Thyroid gland (tissue), 4 donors: ENCODE results near the gene NECAB3. TPM values are rescaled to one million over a fixed set of nuclear protein-coding genes. Genes with fewer than 3 reads are reported as not detected.
"Not testable (repeated sequence)": the region's sequence is repeated elsewhere in the genome, so short reads cannot be mapped to it uniquely, and the experiment has no call there.

Experiments used
- DNase-seq, 2 donors: peaks; one replicate each; pipeline ENCODE4 v3.0.0-alpha.2; 2019
- H3K27ac ChIP-seq, 3 donors: fragments of 200-600 bp; sonication (generic); 1 replicate in 2 of 3; 2 replicates in 1 of 3; pipeline ENCODE4 v1.5.1; 2016 to 2019; ENCODE audit warnings: mild to moderate bottlenecking in 1 of 3, moderate library complexity in 1 of 3
- H3K27me3 ChIP-seq: fragments of 200-600 bp; sonication (generic); one replicate; pipeline ENCODE4 v1.5.1; 2019
- H3K36me3 ChIP-seq, 2 donors: fragments of 200-600 bp; sonication (generic); one replicate each; pipeline ENCODE4 v1.5.1; 2016 to 2019
- H3K4me1 ChIP-seq, 2 donors: fragments of 200-600 bp; sonication (generic); one replicate each; pipeline ENCODE4 v1.5.1; 2017 to 2019
- H3K4me3 ChIP-seq, 3 donors: fragments of 200-600 bp; sonication (generic); replicated peaks in 1 of 3; 1 replicate in 2 of 3; 2 replicates in 1 of 3; pipeline ENCODE4 v1.5.1; 2016; ENCODE audit warnings: mild to moderate bottlenecking in 1 of 3
- H3K9me3 ChIP-seq: fragments of 200-600 bp; sonication (generic); one replicate; pipeline ENCODE4 v1.5.1; 2017
- POLR2A ChIP-seq, 2 donors: fragments of 450-650 bp; IDR thresholded peaks; one replicate each; pipeline ENCODE4 v1.6.1; 2017; ENCODE audit warnings: antibody characterized with exemption in 2 of 2, mild to moderate bottlenecking in 2 of 2, moderate library complexity in 1 of 2
- WGBS, 2 donors: methylation state at CpG; one replicate each; pipeline ENCODE4 v1.1.5; 2017; 5-methylcytosine and 5-hydroxymethylcytosine counted together
- intact Hi-C: fragments of 100-400 bp; cut with DNase I; formaldehyde crosslinking; loops from one replicate; pipeline ENCODE4 v1.15.1; 2023
- total RNA-seq, 4 donors: library from RNA; depleted of rRNA; stranded (reverse); fragments of >200 nt; gene quantifications; one replicate each; pipeline ENCODE4 v1.2.3, GENCODE V29; 2016
- TF ChIP-seq, protein P1 (sequence below), 6 experiments: fragments of 200-600 bp in 3 of 6; fragments of 450-650 bp in 3 of 6; sonication (generic) in 3 of 6; IDR thresholded peaks; one replicate each; pipeline ENCODE4 v1.5.1; 2016 to 2019; ENCODE audit warnings: antibody characterized with exemption in 6 of 6, mild to moderate bottlenecking in 2 of 6, inconsistent platforms in 1 of 6, moderate library complexity in 1 of 6

The NECAB3 gene
- total RNA-seq, 4 donors from 2014 or later = 65.2 to 99.8 (median 73.4) TPM

DNA sequence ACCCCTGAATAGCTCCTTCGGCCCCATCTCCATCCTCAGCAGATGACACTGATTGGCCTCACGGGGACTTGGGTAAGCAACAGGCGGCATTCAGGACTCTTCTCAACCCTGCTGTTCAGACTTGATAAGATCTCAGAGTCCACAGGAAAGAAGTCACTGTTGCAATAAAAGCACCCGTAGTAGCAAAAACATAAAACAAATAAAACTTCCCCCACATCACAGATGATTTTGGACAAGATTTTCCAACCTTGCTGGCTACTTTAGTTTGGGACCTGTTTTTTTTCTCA, 29.2 kb downstream of the NECAB3 start:
- no peaks in the 10 kb centered on the region for H3K27me3 ChIP-seq
- no peak for TF ChIP-seq POLR2A (IDR thresholded peaks at IDR 0.05)
- TF ChIP-seq, protein P1, sequence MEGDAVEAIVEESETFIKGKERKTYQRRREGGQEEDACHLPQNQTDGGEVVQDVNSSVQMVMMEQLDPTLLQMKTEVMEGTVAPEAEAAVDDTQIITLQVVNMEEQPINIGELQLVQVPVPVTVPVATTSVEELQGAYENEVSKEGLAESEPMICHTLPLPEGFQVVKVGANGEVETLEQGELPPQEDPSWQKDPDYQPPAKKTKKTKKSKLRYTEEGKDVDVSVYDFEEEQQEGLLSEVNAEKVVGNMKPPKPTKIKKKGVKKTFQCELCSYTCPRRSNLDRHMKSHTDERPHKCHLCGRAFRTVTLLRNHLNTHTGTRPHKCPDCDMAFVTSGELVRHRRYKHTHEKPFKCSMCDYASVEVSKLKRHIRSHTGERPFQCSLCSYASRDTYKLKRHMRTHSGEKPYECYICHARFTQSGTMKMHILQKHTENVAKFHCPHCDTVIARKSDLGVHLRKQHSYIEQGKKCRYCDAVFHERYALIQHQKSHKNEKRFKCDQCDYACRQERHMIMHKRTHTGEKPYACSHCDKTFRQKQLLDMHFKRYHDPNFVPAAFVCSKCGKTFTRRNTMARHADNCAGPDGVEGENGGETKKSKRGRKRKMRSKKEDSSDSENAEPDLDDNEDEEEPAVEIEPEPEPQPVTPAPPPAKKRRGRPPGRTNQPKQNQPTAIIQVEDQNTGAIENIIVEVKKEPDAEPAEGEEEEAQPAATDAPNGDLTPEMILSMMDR (IDR thresholded peaks at IDR 0.05) = no peak
- intact Hi-C loops = no loop called here
- no peak overlapping the region for H3K27ac ChIP-seq
- peaks cover 27 to 30% of the 10 kb centered on the region in 2 donors for H3K36me3 ChIP-seq
- 77 to 78% methylated on average over 4 of the region's 4 CpGs for WGBS, 2 donors
- no peak overlapping the region for H3K4me3 ChIP-seq
- H3K9me3 ChIP-seq = no peaks in the 10 kb centered on the region
- DNase-seq = no peak
- peaks cover 11 to 28% of the 10 kb centered on the region in 2 donors for H3K4me1 ChIP-seq

DNA sequence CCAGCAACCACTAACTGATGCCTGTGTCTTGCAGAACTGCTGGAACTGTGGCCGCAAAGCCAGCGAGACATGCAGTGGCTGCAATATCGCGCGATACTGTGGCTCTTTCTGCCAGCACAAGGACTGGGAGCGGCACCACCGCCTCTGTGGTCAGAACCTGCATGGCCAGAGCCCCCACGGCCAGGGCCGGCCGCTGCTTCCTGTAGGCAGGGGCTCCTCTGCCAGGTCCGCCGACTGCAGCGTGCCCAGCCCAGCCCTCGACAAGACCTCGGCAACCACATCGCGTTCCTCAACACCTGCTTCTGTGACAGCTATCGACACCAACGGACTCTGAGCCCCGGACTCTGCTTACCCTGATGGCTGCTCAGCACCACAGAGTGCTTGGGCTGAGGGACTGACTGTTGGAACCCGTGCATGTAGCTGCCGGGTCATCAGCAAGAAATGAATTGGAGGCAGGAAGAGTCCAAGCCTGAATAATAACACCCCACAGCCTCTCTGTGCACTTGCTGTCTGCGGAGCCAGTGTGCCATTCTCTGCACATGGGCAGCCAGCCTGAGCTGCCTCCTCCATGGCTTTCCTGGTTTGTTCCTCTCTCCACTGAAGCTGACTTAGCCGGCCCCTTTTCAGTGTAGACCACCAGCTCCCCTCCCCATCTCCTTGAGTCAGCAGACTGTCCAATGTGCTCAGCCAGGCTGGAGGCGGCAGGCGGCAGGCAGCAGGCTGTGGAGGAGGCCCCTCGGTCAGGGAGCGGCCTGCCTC, 29.7 kb downstream of the NECAB3 start:
- H3K27ac ChIP-seq = no peak overlapping the region
- H3K4me3 ChIP-seq = no peak overlapping the region
- intact Hi-C loops = no loop called here
- 92 to 94% methylated on average over 8 to 28 of the region's 28 CpGs for WGBS, 2 donors
- H3K4me1 ChIP-seq = peaks cover 11 to 23% of the 10 kb centered on the region in 2 donors
- H3K9me3 ChIP-seq = no peaks in the 10 kb centered on the region
- H3K27me3 ChIP-seq = no peaks in the 10 kb centered on the region
- peaks cover 27 to 35% of the 10 kb centered on the region in 2 donors for H3K36me3 ChIP-seq
- no peak for TF ChIP-seq POLR2A (IDR thresholded peaks at IDR 0.05)
- TF ChIP-seq, protein P1 (IDR thresholded peaks at IDR 0.05) = no peak
- DNase-seq = no peak

DNA sequence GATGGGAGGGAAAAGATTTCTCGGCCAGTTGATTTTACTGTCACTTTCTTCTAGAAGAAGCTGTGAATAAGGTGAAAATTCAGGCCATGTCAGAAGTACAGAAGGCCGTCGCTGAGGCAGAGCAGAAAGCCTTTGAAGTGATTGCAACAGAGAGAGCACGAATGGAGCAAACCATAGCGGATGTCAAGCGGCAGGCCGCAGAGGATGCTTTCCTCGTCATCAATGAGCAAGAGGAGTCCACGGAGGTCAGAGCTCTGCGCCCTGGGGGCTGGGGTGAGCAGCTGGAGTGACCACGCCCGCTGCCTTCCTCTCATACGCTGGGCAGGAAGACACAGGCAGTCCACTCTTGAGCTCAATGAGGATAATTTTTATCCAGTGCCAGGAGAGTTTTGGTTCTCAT, 33.9 kb downstream of the NECAB3 start:
- Histone ChIP-seq H3K4me1 (no peaks in the 10 kb centered on the region), H3K27ac (no peak overlapping the region), H3K4me3 (no peak overlapping the region), H3K36me3 (peaks cover 32 to 46% of the 10 kb centered on the region in 2 donors), H3K27me3 (no peaks in the 10 kb centered on the region), H3K9me3 (no peaks in the 10 kb centered on the region)
- no peak for DNase-seq
- WGBS, 2 donors = 87 to 92% methylated on average over 13 of the region's 13 CpGs
- intact Hi-C loops = no loop called here
- TF ChIP-seq, protein P1 (IDR thresholded peaks at IDR 0.05) = no peak
- TF ChIP-seq POLR2A (IDR thresholded peaks at IDR 0.05) = no peak

DNA sequence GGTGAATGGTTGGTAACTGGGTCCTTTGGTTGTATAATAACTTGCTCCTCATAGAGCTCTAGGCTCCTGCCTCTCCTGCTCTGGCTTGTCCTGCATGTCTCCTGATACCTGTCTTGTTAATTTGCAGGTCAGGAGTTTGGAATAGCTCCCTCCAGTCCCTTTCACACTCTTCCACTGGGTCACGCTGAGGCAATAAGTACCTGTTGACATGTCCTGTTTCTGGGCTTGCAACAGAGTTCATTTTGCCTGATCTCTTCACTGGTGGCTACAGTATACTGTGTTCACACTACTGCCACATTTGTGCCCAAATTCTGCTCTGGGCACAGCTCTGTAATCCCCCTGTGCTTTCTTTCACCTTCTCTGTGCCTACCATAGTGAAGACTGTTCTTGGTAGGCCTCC, 37.5 kb downstream of the NECAB3 start:
- Histone ChIP-seq H3K4me1 (no peaks in the 10 kb centered on the region), H3K36me3 (peaks cover 16 to 33% of the 10 kb centered on the region in 2 donors), H3K4me3 (no peak overlapping the region), H3K27me3 (no peaks in the 10 kb centered on the region), H3K27ac (no peak overlapping the region), H3K9me3 (no peaks in the 10 kb centered on the region)
- DNase-seq = no peak
- intact Hi-C loops = no loop called here
- 89% methylated on average over 1 of the region's 1 CpG for WGBS, 2 donors
- TF ChIP-seq POLR2A (IDR thresholded peaks at IDR 0.05) = no peak
- TF ChIP-seq, protein P1 (IDR thresholded peaks at IDR 0.05) = no peak

DNA sequence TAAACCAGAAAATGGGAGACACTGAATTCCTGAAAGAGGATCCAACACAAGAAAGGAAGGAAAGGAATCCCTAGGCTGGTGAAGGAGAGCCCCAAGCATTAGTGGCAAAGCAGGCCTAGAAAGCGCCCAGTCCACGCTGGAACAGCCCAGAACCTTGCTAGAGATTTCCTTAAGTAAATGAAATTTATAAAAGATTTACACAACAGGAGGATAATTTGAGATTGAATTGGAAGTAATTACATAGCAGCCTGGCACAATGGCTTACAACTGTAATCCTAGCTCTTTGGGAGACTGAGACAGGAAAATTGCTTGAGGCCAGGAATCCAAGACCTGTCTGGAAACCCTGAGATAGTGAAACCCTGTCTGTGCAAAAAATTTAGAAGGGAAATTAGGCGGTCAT, 38.9 kb downstream of the NECAB3 start:
- Histone ChIP-seq H3K36me3 (peaks cover 14 to 23% of the 10 kb centered on the region in 2 donors), H3K4me1 (no peaks in the 10 kb centered on the region), H3K27ac (no peak overlapping the region), H3K4me3 (no peak overlapping the region), H3K9me3 (no peaks in the 10 kb centered on the region), H3K27me3 (no peaks in the 10 kb centered on the region)
- WGBS, 2 donors = 91 to 99% methylated on average over 3 of the region's 3 CpGs
- intact Hi-C loops = no loop called here
- TF ChIP-seq, protein P1 (IDR thresholded peaks at IDR 0.05) = no peak
- TF ChIP-seq POLR2A (IDR thresholded peaks at IDR 0.05) = no peak
- no peak for DNase-seq

DNA sequence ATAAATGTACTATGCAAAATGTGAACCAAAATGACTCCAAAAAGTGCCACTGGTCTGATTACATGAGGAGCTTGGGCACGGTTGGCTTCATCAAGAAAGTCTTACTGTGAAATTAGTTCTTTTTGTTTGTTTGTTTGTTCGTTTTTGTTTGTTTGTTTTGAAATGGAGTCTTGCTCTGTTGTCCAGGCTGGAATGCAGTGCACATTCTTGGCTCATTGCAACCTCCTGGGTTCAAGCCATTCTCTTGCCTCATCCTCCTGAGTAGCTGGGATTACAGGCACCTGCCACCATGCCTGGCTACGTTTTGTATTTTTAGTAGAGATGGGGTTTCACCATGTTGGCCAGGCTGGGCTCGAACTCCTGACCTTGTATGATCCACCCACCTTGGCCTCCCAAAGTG, 42.3 kb downstream of the NECAB3 start:
- H3K4me3 ChIP-seq, H3K27me3 ChIP-seq, H3K4me1 ChIP-seq, intact Hi-C loops, H3K27ac ChIP-seq, DNase-seq, H3K9me3 ChIP-seq: not testable (repeated sequence)
- H3K36me3 ChIP-seq = peaks cover 11 to 26% of the 10 kb centered on the region in 2 donors
- WGBS, 2 donors = 88 to 89% methylated on average over 4 of the region's 4 CpGs
